HEK293T (cell line): ENCODE measurements around the gene FEM1B.

Experiments used
- CTCF ChIA-PET: fragments of 350-600 bp; formaldehyde crosslinking; extraction: SDS; loops from one replicate; lab custom pipeline; 2021; ENCODE audit warnings: antibody characterized with exemption, inconsistent platforms; lab: Yijun Ruan, JAX
- POLR2A ChIA-PET: fragments of 350-600 bp; formaldehyde crosslinking; extraction: SDS; loops from one replicate; lab custom pipeline; 2020; ENCODE audit warnings: antibody characterized with exemption, inconsistent platforms; lab: Yijun Ruan, JAX
- DNase-seq: peaks from one replicate; pipeline ENCODE4 v3.0.0; 2012; ENCODE audit warnings: mixed read lengths; ENCODE audit errors: extremely low spot score
- ARNT ChIP-seq: fragments of 450-650 bp; IDR thresholded peaks from 2 replicates; pipeline ENCODE4 v1.6.1; 2017; ENCODE audit warnings: mild to moderate bottlenecking
- BHLHE40 ChIP-seq: fragments of 450-650 bp; IDR thresholded peaks from 2 replicates; pipeline ENCODE4 v1.6.1; 2016; ENCODE audit warnings: mild to moderate bottlenecking, moderate library complexity, borderline replicate concordance
- CTBP1 ChIP-seq: fragments of 450-650 bp; IDR thresholded peaks from 2 replicates; pipeline ENCODE4 v1.6.1; 2016; ENCODE audit warnings: borderline replicate concordance
- ELF4 ChIP-seq: fragments of 450-650 bp; IDR thresholded peaks from 2 replicates; pipeline ENCODE4 v1.6.1; 2017; ENCODE audit warnings: antibody characterized with exemption
- FOXA1 ChIP-seq: fragments of 450-650 bp; IDR thresholded peaks from 2 replicates; pipeline ENCODE4 v1.6.1; 2016; ENCODE audit warnings: mild to moderate bottlenecking
- FOXK2 ChIP-seq: fragments of 450-650 bp; IDR thresholded peaks from 2 replicates; pipeline ENCODE4 v1.6.1; 2016; ENCODE audit warnings: mild to moderate bottlenecking
- FOXM1 ChIP-seq: fragments of 450-650 bp; IDR thresholded peaks from 2 replicates; pipeline ENCODE4 v1.6.1; 2017; ENCODE audit warnings: mild to moderate bottlenecking, borderline replicate concordance
- HDGF ChIP-seq: fragments of 450-650 bp; IDR thresholded peaks from 2 replicates; pipeline ENCODE4 v1.6.1; 2017; ENCODE audit warnings: antibody characterized with exemption, borderline replicate concordance
- L3MBTL2 ChIP-seq: fragments of 450-650 bp; conservative IDR thresholded peaks from 2 replicates; pipeline ENCODE4 v1.6.1; 2016; ENCODE audit warnings: mild to moderate bottlenecking
- NFRKB ChIP-seq: fragments of 450-650 bp; IDR thresholded peaks from 2 replicates; pipeline ENCODE4 v1.6.1; 2016; ENCODE audit warnings: mild to moderate bottlenecking, moderate library complexity
- PKNOX1 ChIP-seq: fragments of 450-650 bp; IDR thresholded peaks from 2 replicates; pipeline ENCODE4 v1.6.1; 2016
- SP1 ChIP-seq: fragments of 450-650 bp; IDR thresholded peaks from 2 replicates; pipeline ENCODE4 v1.6.1; 2017
- SUZ12 ChIP-seq: fragments of 450-650 bp; IDR thresholded peaks from 2 replicates; pipeline ENCODE4 v1.6.1; 2016; ENCODE audit warnings: mild to moderate bottlenecking
- TARDBP ChIP-seq: fragments of 450-650 bp; IDR thresholded peaks from 2 replicates; pipeline ENCODE4 v1.6.1; 2016
- ZNF384 ChIP-seq: fragments of 450-650 bp; IDR thresholded peaks from 2 replicates; pipeline ENCODE4 v1.6.1; 2016

The FEM1B gene

DNA sequence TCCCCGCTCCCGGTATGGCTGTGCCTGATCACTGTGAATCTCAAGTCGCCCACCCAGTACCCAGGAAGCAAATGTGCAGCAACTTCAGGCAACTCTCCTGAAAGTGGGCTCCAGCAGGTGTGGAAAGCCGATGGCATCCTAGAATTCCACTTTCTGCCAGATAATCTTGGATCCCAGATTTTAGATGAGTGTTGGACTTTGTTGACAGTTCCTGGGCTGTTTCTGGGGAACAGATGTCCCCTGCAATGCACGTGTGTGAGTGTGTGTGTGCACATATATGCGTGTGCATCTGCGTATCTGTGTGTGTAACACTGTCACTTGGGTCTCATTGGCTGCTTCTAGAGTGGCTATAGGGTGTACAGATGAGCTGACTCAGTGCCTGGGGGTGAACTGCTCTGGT is 59.0 kb downstream of the FEM1B start:
- no peak for TF ChIP-seq ELF4
- TF ChIP-seq FOXA1: no peak
- TF ChIP-seq ARNT: no peak
- ChIA-PET CTCF (no interaction called here), POLR2A (no interaction called here)
- no peak for DNase-seq

DNA sequence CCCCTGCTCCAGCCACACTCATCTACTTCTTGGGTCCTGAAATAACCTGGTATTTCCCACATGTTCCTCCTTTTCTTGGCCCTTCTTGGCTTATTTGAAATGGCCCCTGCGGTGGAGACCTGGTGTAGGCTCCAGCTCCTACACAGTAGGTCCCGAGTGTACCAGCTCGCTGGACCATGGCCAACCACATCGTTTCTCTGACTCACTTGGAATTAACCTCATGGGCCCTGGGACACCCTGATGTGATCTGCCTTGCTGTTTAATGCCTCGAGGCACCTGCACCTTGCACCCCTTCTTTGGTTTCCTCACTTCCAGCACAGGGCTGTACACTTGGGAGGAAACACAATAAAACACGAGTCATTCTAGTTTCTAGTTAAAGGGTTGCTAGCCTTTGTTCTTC is 60.3 kb downstream of the FEM1B start:
- TF ChIP-seq L3MBTL2 (no peak), ZNF384 (no peak), ARNT (no peak), FOXK2 (no peak), SUZ12 (no peak), CTBP1 (no peak), HDGF (no peak), NFRKB (no peak), ELF4 (no peak), TARDBP (no peak), BHLHE40 (no peak), FOXA1 (no peak), FOXM1 (no peak), SP1 (no peak)
- ChIA-PET POLR2A (no interaction called here), CTCF (no interaction called here)
- DNase-seq: no peak

GRCh38 chr15:68339481-68339880 is 61.9 kb downstream of the FEM1B start:
- DNase-seq: no peak

DNA sequence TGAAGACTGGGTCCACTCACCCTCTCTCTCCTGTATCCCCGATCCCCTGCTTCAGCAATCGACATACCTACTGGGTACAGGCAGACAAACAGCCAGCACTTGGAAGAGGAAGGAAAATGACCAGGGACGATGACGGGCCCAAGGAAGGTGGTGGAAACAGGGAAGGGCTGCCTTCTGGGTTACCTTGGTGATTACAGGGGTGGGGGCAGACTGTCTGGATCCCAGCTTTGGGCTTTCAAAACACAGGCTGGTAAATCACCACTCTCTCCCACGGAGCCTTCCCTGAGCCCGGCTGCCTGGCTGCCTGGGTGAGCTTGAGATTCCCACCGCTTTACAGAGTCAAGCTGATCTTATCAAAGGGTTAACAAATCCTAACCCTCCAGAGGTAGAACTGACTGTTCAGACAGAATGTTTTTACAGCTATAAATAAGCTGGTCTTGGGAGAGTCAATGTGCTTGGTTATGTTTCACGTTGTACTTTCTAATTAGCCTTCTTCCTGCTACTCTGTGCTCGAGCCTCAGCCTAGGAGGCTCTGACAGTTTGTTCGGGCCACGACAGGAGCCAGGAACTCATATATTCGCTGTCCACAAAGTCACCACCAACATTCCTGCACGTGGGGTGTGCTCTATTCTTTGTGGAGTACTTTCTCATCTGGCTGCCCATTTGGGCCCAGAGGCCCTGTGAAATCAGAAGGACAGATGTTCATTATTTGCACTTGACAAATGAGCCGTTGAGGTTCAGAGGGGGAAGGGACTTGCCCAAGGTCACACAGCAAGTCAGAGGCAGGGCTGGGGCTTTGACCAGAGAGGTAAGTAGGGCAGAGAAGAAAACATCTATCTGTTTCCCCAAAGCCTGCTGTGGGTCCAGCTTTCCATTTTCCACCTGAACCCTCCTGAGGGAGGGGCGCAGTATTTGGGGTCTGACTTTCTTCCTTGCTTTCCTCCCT is 63.5 kb downstream of the FEM1B start:
- DNase-seq: no peak
- POLR2A ChIA-PET: interaction anchor here (1.2 kb wide), 1 partner anchor 64 kb away, joined by 4 read pairs; the partner anchor contains the start of gene FEM1B
- CTCF ChIA-PET: interaction anchor here (0.6 kb wide), 1 partner anchor 146 kb away, joined by 8 read pairs; no protein-coding TSS in a partner anchor
- TF ChIP-seq ZNF384 (no peak), NFRKB (no peak), ARNT (no peak), CTBP1 (no peak), HDGF (no peak)

More at GRCh38 chr15:68339481-68339880, 61.9 kb downstream of the FEM1B start:
- ChIA-PET CTCF (no interaction called here), POLR2A (no interaction called here)
- TF ChIP-seq HDGF: no peak
- TF ChIP-seq FOXK2: no peak
- no peak for TF ChIP-seq FOXM1
- no peak for TF ChIP-seq ZNF384
- TF ChIP-seq SUZ12: no peak
- no peak for TF ChIP-seq ELF4
- TF ChIP-seq BHLHE40: no peak
- no peak for TF ChIP-seq CTBP1

GRCh38 chr15:68341760-68342725 is 64.5 kb downstream of the FEM1B start:
- POLR2A ChIA-PET: interaction anchor here (1.2 kb wide), 1 partner anchor 65 kb away, joined by 4 read pairs; the partner anchor contains the start of gene FEM1B

DNA sequence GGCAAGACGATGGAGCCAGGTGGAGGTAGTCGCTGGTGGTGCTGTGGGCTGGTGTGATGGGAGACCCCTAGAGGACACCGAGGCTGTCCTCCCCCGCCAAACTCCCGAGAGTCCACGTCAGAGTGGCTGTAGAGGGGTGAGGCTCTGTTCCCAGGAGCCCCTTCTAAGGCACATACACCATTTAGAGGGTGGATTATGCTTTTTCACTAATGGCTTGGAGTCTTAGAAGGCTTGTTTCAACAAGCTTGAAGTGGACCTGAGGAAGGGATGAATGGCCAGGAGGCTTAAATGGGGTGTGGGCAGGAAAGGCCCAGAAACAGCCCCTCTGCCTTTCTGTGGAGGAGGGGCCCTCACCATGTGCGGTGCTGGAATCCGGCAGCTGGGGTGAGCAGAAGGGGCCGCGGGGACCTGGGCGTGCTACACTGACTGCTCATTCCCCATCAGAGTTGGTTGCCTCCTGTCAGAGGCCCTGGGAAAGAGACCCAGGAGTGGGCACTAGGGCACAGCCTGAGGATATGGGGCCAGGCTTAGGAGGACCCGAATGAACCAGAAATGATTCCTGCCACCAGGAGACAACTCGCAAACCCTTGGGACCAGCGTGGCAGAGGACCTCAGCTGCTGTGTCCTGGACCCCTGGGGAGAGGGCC is 66.2 kb downstream of the FEM1B start:
- TF ChIP-seq PKNOX1: no peak
- no peak for TF ChIP-seq BHLHE40
- no peak for DNase-seq
- ChIA-PET POLR2A (no interaction called here), CTCF (interaction anchor here (1.1 kb wide), 1 partner anchor 9 kb away, joined by 8 read pairs; no protein-coding TSS in a partner anchor)

More at GRCh38 chr15:68341760-68342725, 64.5 kb downstream of the FEM1B start:
- TF ChIP-seq FOXA1 (no peak), CTBP1 (no peak), ZNF384 (no peak), PKNOX1 (no peak), NFRKB (no peak), HDGF (no peak), FOXM1 (no peak), L3MBTL2 (no peak), SUZ12 (no peak), ARNT (no peak), ELF4 (no peak), BHLHE40 (no peak)
- CTCF ChIA-PET: interaction anchor here (1.1 kb wide), 1 partner anchor 8 kb away, joined by 8 read pairs; no protein-coding TSS in a partner anchor
- DNase-seq: no peak
